Measurements from ENCODE around the gene LRRC8C. TPM values are rescaled to one million over a fixed set of nuclear protein-coding genes. Genes with fewer than 3 reads are reported as not detected.

Gene LRRC8C
- total RNA-seq, 1 donor from 2014 or later: 6.2 TPM

DNA sequence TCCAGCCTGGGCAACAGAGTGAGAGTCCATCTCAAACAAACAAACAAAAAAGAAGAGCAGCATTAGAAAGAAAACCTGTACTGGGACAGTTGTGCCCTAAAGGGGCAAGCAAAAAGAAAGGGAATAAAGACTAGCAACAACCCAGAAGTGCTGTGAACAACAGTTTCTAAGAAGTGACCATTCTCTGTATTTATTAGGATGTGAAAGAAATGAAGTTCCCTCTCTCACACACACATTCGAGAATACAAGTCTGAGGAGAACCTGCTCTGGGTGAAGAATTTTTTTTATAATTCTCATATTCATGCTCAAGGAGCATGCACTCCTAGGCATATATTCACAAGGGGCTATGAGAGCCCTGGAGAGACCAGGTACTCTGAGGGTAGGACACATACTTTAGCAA is 128.4 kb downstream of the LRRC8C start:
- Histone ChIP-seq H3K27ac (replicated peaks) (peak overlapping the region; percentile 79), H3K4me1 (peaks cover 67% of the 10 kb centered on the region)
- no peak for TF ChIP-seq CTCF (IDR thresholded peaks at IDR 0.05; ENCODE audit: borderline replicate concordance)

DNA sequence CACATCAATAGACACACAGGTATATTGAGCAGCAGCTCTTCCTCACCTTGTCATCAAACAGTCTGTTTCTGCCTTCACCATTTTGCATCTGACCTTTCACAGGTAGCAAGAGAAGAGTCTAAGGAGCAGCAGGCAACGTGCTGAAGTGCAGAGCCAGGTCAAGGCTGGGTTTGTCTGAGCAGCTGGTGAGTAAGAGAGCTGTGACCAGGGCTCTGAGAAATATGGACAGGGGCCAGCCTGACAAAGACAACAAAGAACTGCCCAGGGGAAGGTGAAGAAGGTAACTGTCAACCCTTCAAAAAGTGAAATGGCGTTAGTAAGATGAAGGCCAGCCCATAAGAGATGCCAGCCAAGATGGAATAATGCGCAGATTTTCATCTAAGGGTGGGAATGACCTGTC is 129.0 kb downstream of the LRRC8C start:
- TF ChIP-seq CTCF (IDR thresholded peaks at IDR 0.05; ENCODE audit: borderline replicate concordance): no peak
- peaks cover 62% of the 10 kb centered on the region for H3K4me1 ChIP-seq
- H3K27me3 ChIP-seq (ENCODE audit: low read depth): no peaks in the 10 kb centered on the region
- H3K9me3 ChIP-seq (replicated peaks): no peaks in the 10 kb centered on the region
- peak overlapping the region; percentile 79 for H3K27ac ChIP-seq (replicated peaks)
- no peak for DNase-seq
- H3K36me3 ChIP-seq: no peaks in the 10 kb centered on the region
- intact Hi-C loops (cut with micrococcal nuclease): loop anchor here (5.0 to 10.0 kb wide), 4 partner anchors 47 to 280 kb away; partner anchors contain the start of gene LRRC8C
- H3K4me3 ChIP-seq: peak overlapping the region; percentile 66

More for the DNA sequence above, 128.4 kb downstream of the LRRC8C start:
- Histone ChIP-seq H3K27me3 (ENCODE audit: low read depth) (no peaks in the 10 kb centered on the region), H3K36me3 (no peaks in the 10 kb centered on the region), H3K9me3 (replicated peaks) (no peaks in the 10 kb centered on the region), H3K4me3 (no peak overlapping the region)
- intact Hi-C loops (cut with micrococcal nuclease): loop anchor here (5.0 to 10.0 kb wide), 4 partner anchors 47 to 279 kb away; partner anchors contain the start of gene LRRC8C
- no peak for DNase-seq

- TF ChIP-seq CTCF (IDR thresholded peaks at IDR 0.05; ENCODE audit: borderline replicate concordance): no peak
- H3K4me3 ChIP-seq: peak overlapping the region; percentile 66
- no peak for DNase-seq
- H3K9me3 ChIP-seq (replicated peaks): no peaks in the 10 kb centered on the region
- intact Hi-C loops (cut with micrococcal nuclease): loop anchor here (5.0 to 10.0 kb wide), 4 partner anchors 48 to 280 kb away; partner anchors contain the start of gene LRRC8C
- peaks cover 59% of the 10 kb centered on the region for H3K4me1 ChIP-seq
- H3K27me3 ChIP-seq (ENCODE audit: low read depth): no peaks in the 10 kb centered on the region
- H3K27ac ChIP-seq (replicated peaks): peak overlapping the region; percentile 79
- no peaks in the 10 kb centered on the region for H3K36me3 ChIP-seq
These were observed 129.5 kb downstream of the LRRC8C start for GRCh38 chr1:89762386-89762778.

DNA sequence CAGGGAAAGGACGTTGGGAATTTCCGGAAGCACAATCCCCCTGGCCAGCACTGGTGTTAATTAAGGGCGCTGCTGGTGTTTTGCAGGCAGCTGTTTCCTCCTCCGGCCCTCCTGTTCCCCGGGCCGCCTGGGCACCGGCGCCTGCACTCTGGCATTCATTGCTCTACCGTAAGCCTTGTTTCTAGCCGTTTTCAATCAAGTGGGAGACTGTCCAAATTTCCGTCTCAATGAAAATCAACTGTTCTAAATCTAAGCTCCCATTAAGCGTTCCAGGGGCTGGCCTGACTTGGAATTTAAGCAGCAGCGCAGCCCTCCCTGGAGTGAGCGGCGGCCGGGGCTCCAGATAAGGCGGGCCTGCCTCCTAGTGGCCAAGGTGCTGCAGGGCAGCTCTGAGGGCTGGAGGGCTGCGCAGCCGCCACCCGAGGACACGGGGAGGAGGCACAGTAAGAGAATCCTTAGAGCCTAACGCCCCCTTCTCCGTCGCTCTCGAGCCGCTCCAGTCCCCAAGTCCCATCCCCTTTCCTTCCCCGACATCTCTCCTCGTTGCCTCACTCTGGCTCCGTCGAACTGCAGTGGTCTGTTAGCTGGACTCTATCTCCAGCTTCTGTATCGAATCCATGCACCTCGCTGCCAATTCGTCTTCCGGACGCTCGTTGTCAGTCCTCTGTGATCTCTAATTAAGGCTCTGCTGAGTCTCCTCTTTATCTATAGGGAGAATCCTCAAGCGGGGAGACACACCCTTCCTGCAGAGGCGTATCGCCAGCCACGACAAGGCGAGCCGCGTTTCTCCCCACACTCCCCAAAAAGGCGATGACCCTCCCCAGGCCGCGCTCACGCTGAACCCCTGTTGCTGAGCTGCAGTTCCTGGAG is 130.1 kb downstream of the LRRC8C start:
- peak overlapping the region; percentile 79 for H3K27ac ChIP-seq (replicated peaks)
- DNase-seq: peak; percentile 89
- no peaks in the 10 kb centered on the region for H3K36me3 ChIP-seq
- intact Hi-C loops (cut with micrococcal nuclease): loop anchor here (5.0 to 10.0 kb wide), 4 partner anchors 48 to 281 kb away; partner anchors contain the start of gene LRRC8C
- no peaks in the 10 kb centered on the region for H3K9me3 ChIP-seq (replicated peaks)
- TF ChIP-seq CTCF (IDR thresholded peaks at IDR 0.05; ENCODE audit: borderline replicate concordance): peak; percentile 100
- peak overlapping the region; percentile 66 for H3K4me3 ChIP-seq
- no peaks in the 10 kb centered on the region for H3K27me3 ChIP-seq (ENCODE audit: low read depth)
- H3K4me1 ChIP-seq: peaks cover 53% of the 10 kb centered on the region

- no peak for DNase-seq
- Histone ChIP-seq H3K27ac (replicated peaks) (peak overlapping the region; percentile 79), H3K27me3 (ENCODE audit: low read depth) (no peaks in the 10 kb centered on the region)
These were observed 130.7 kb downstream of the LRRC8C start for GRCh38 chr1:89763649-89763986.

More at GRCh38 chr1:89763649-89763986, 130.7 kb downstream of the LRRC8C start:
- Histone ChIP-seq H3K36me3 (no peaks in the 10 kb centered on the region), H3K4me3 (peak overlapping the region; percentile 66), H3K9me3 (replicated peaks) (no peaks in the 10 kb centered on the region), H3K4me1 (peaks cover 47% of the 10 kb centered on the region)
- intact Hi-C loops (cut with micrococcal nuclease): loop anchor here (5.0 to 10.0 kb wide), 4 partner anchors 49 to 281 kb away; partner anchors contain the start of gene LRRC8C
- TF ChIP-seq CTCF (IDR thresholded peaks at IDR 0.05; ENCODE audit: borderline replicate concordance): no peak

Measured in left ventricle myocardium inferior (tissue), 1 donor.